Duodenal mucosa (tissue), 2 donors: ENCODE data around the gene SLC35B4.

Experiments
- H3K27ac ChIP-seq: one replicate; pipeline ENCODE4 v1.7.0; 2013; ENCODE audit warnings: low read depth, low read length
- H3K27me3 ChIP-seq, 2 donors: one replicate each; pipeline ENCODE4 v1.7.0; 2013; ENCODE audit warnings: low read length in 2 of 2, control low read depth in 1 of 2; ENCODE audit not compliant: insufficient read depth in 2 of 2, control insufficient read depth in 1 of 2
- H3K36me3 ChIP-seq, 2 donors: one replicate each; pipeline ENCODE4 v1.7.0; 2013; ENCODE audit warnings: low read length in 2 of 2, control low read depth in 1 of 2; ENCODE audit not compliant: insufficient read depth in 2 of 2, control insufficient read depth in 1 of 2
- H3K4me1 ChIP-seq, 2 donors: one replicate each; pipeline ENCODE4 v1.7.0; 2013; ENCODE audit warnings: low read length in 2 of 2, control low read depth in 1 of 2; ENCODE audit not compliant: insufficient read depth in 2 of 2, control insufficient read depth in 1 of 2
- H3K4me3 ChIP-seq, 2 donors: one replicate each; pipeline ENCODE4 v1.7.0; 2013; ENCODE audit warnings: low read length in 2 of 2, low read depth in 1 of 2
- H3K9ac ChIP-seq, 2 donors: one replicate each; pipeline ENCODE4 v1.7.0; 2013; ENCODE audit warnings: low read length in 2 of 2, low read depth in 1 of 2
- H3K9me3 ChIP-seq, 2 donors: one replicate each; pipeline ENCODE4 v1.7.0; 2013; ENCODE audit warnings: low read length in 2 of 2, control low read depth in 1 of 2; ENCODE audit not compliant: control insufficient read depth in 1 of 2

Gene SLC35B4

DNA sequence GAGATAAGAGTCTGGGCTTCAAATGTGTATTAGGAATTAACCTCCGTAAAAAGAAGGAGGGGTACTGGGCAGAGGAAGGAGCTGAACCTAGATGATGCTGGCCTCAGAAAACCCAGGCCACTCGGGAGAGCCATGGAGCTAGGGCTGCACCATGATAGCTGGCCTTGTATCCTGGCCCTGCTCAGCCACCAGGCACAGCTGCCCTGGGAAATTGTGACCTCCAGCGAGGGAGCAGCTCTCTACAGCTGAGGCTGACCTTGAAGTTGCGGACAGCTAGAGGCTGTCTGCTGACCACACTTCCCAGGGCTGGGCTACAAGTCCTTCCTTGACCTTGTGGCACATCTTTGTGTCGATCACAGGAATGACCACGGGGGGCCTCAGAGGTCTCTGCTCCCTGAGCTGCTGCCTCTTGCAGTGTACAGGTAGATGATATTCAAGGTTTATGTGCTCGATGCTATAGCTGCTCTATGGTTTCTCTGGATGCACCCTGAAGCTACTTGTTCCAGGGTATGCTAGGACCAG, 38.3 kb upstream of the SLC35B4 start:
- H3K27ac ChIP-seq: no peak overlapping the region
- H3K9ac ChIP-seq: no peak overlapping the region

GRCh38 chr7:134353411-134353810, 36.7 kb upstream of the SLC35B4 start:
- H3K9me3 ChIP-seq: no peaks in the 10 kb centered on the region
- peak overlapping the region in 1 of 2 donors; percentile 9 for H3K4me3 ChIP-seq
- H3K27me3 ChIP-seq: no peaks in the 10 kb centered on the region
- no peaks in the 10 kb centered on the region for H3K36me3 ChIP-seq
- H3K9ac ChIP-seq: no peak overlapping the region
- H3K27ac ChIP-seq: no peak overlapping the region
- peaks cover 18% of the 10 kb centered on the region in 2 donors for H3K4me1 ChIP-seq

More for the DNA sequence above, 38.3 kb upstream of the SLC35B4 start:
- Histone ChIP-seq H3K36me3 (no peaks in the 10 kb centered on the region), H3K4me3 (no peak overlapping the region), H3K27me3 (no peaks in the 10 kb centered on the region), H3K4me1 (peaks cover 18% of the 10 kb centered on the region in 2 donors), H3K9me3 (no peaks in the 10 kb centered on the region)

- Histone ChIP-seq H3K9me3 (no peaks in the 10 kb centered on the region), H3K27ac (no peak overlapping the region), H3K4me3 (no peak overlapping the region), H3K4me1 (peaks cover 13% of the 10 kb centered on the region in 2 donors), H3K27me3 (no peaks in the 10 kb centered on the region), H3K36me3 (no peaks in the 10 kb centered on the region), H3K9ac (no peak overlapping the region)
Measured at GRCh38 chr7:134351424-134351823, 34.7 kb upstream of the SLC35B4 start.

DNA sequence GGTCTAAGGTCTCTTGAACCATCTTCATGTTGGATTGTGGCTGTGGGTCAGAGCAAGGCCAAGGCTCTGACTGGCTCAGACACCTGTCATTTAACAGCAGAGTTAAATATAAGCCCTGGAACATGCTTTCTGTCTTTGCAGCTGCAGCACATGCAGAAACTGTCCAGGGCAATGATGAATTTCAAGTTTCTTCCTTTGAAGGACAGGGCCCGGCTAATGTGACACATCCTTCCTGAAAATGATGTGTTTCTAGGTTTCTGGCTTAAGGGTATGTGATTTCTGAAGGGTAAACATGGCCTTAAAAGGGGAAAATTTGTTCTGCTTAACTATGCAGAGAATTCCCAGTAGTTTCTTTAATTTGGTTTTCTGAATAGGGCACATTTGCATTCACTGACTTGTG, 34.0 kb upstream of the SLC35B4 start:
- peaks cover 10% of the 10 kb centered on the region in 2 donors for H3K4me1 ChIP-seq
- peaks cover 0 to 2% of the 10 kb centered on the region in 2 donors for H3K27me3 ChIP-seq
- no peaks in the 10 kb centered on the region for H3K9me3 ChIP-seq
- H3K4me3 ChIP-seq: no peak overlapping the region
- no peaks in the 10 kb centered on the region for H3K36me3 ChIP-seq
- no peak overlapping the region for H3K27ac ChIP-seq
- H3K9ac ChIP-seq: no peak overlapping the region

DNA sequence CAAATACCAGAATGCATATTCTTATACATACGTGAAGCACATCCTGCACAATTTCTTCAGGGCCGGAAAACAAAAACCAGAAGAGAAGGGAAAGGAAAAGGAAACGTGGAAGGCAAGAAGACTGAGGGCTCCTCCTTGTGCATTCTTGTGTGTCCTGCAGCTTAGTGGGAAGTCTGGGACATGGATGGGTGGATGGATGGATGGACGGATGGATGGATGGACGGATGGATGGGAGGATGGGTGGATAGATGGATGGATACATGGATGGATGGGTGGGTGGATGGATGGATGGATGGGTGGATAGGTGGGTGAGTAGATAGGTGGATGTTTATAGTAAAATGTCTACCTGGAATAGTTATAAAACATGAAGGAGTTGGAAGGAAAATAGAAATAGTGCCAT, 30.8 kb upstream of the SLC35B4 start:
- H3K4me1 ChIP-seq: no peaks in the 10 kb centered on the region
- H3K9ac ChIP-seq: no peak overlapping the region
- no peak overlapping the region for H3K4me3 ChIP-seq
- peaks cover 0 to 3% of the 10 kb centered on the region in 2 donors for H3K27me3 ChIP-seq
- no peak overlapping the region for H3K27ac ChIP-seq
- H3K36me3 ChIP-seq: no peaks in the 10 kb centered on the region
- H3K9me3 ChIP-seq: no peaks in the 10 kb centered on the region

GRCh38 chr7:134343796-134344195, 27.1 kb upstream of the SLC35B4 start:
- Histone ChIP-seq H3K9ac (no peak overlapping the region), H3K9me3 (no peaks in the 10 kb centered on the region), H3K27me3 (peaks cover 0 to 3% of the 10 kb centered on the region in 2 donors), H3K27ac (no peak overlapping the region), H3K36me3 (no peaks in the 10 kb centered on the region), H3K4me3 (no peak overlapping the region), H3K4me1 (no peaks in the 10 kb centered on the region)

- Histone ChIP-seq H3K27ac (no peak overlapping the region), H3K9ac (no peak overlapping the region), H3K36me3 (no peaks in the 10 kb centered on the region), H3K9me3 (no peaks in the 10 kb centered on the region), H3K4me3 (no peak overlapping the region), H3K4me1 (no peaks in the 10 kb centered on the region), H3K27me3 (peaks cover 0 to 3% of the 10 kb centered on the region in 2 donors)
Measured at GRCh38 chr7:134343136-134343535, 26.4 kb upstream of the SLC35B4 start.

DNA sequence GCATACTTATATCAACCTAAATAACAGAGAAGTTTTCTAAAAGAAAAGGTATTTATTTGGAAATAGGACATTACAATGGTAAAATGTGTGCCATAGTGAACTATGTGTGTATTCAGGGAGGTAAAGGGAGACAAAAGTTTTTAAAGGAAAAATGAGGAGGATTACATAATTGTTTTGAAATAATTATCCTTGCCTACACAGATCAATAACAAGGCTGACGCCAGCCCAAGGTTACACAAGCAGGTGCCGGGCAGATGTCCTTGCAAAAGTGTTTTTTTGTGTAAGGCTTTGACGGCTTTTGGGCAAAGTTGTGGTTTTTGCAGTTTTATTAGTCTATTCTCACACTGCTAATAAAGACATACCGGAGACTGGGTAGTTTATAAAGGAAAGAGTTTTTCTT, 22.7 kb upstream of the SLC35B4 start:
- Histone ChIP-seq H3K4me1 (no peaks in the 10 kb centered on the region), H3K9me3 (no peaks in the 10 kb centered on the region), H3K4me3 (no peak overlapping the region), H3K27ac (no peak overlapping the region), H3K36me3 (no peaks in the 10 kb centered on the region), H3K9ac (no peak overlapping the region), H3K27me3 (no peaks in the 10 kb centered on the region)

DNA sequence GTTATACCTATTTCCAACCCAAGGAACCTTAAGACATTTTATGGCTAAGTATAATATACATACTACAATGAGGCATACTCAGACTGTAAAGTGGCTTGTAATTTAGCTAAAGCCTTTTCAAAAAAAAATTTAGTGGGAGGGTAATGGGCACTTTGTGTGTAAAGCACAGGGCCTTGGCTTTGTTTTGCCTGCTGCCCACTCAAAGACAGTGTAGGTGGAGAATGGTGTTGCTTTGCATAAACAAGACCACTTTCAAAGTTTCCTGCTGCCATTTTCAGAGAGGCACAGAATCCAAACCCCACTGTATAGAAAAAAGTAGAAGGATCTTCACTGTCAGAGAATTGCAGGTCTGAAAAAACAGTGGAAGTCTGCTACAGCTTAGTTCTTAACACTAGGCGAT, 21.2 kb upstream of the SLC35B4 start:
- Histone ChIP-seq H3K4me1 (no peaks in the 10 kb centered on the region), H3K9me3 (no peaks in the 10 kb centered on the region), H3K9ac (no peak overlapping the region), H3K27me3 (no peaks in the 10 kb centered on the region), H3K36me3 (no peaks in the 10 kb centered on the region), H3K4me3 (no peak overlapping the region), H3K27ac (no peak overlapping the region)

DNA sequence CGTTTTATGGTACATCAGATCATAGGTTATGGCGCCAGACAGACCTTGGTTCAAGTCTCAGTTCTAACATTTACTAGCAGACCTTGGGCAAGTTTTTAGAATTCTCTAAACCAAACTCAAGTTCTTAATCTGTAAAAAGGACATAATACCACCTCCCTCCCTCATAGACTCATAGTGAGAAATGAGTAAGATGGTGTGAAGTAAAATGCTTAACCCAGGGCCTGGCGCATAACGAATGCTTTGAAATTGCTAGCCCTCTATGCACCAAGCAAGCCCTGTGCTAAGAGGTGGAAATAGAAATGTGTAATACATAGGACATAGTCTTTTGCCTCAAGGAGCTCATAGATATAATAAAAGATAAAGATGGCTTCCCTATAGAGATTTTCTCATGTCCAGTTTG, 17.7 kb upstream of the SLC35B4 start:
- Histone ChIP-seq H3K4me3 (no peak overlapping the region), H3K9me3 (no peaks in the 10 kb centered on the region), H3K36me3 (no peaks in the 10 kb centered on the region), H3K9ac (no peak overlapping the region), H3K27me3 (no peaks in the 10 kb centered on the region), H3K27ac (no peak overlapping the region), H3K4me1 (peaks cover 0 to 4% of the 10 kb centered on the region in 2 donors)

DNA sequence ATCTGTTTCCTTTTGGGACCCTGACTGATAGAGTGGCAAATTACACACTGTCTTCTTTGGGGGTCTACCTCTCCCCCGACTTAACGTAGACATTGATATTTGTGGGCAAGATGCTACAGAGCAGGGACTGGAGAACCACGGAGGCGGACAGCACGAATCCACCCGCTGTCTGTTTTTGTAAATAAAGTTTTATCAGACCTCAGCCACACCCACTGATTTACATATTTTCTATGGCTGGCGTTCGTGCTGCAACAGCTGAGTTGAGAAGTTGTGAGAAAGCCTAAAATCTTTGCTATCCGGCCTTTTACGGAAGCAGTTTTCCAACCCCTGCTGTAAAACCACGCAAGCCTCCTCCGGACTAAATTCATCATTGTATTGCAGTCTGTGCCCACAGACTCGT, 17.2 kb upstream of the SLC35B4 start:
- no peaks in the 10 kb centered on the region for H3K27me3 ChIP-seq
- no peak overlapping the region for H3K4me3 ChIP-seq
- H3K9me3 ChIP-seq: no peaks in the 10 kb centered on the region
- no peaks in the 10 kb centered on the region for H3K36me3 ChIP-seq
- H3K27ac ChIP-seq: no peak overlapping the region
- H3K9ac ChIP-seq: no peak overlapping the region
- H3K4me1 ChIP-seq: peaks cover 0 to 4% of the 10 kb centered on the region in 2 donors
